RCC 7860 (cell line): ENCODE results near the gene GPR84.

ENCODE experiments used
- DNase-seq: peaks from one replicate; pipeline ENCODE4 v3.0.0-alpha.2; 2015; ENCODE audit warnings: low spot score
- FAIRE-seq: peaks from 2 replicates; lab custom pipeline; 2012; peaks lifted over from hg19 to GRCh38; lab: Jason Lieb, UNC

GPR84 gene

DNA sequence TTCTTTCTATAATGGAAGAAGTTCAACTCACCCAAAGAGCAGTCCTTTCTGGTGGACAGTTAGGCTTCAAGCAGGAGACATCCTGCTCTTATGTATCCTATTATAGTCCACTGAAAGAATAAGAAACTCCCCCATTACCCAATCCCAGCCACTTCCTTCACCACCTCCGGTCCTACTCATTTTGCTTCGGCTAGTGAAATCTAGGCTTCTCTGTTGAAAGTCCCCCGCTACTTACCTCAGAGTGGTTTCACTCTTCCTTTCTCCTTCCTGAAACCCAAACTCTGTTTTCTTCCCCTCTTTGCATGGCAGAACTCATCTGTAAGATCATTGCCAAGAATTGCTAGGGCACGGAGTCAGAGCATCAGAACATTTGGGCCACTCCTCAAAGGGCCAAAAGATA is at the start of gene GPR84:
Gene GPR84, minus strand, starts transcription at position 74 of the 400 bp plus-strand sequence. CDS start 635 bp downstream, outside the sequence.
- DNase-seq (no peak), FAIRE-seq (no peak)

GRCh38 chr12:54413284-54414190 is 49.3 kb upstream of the GPR84 start:
- DNase-seq = no peak
- no peak for FAIRE-seq

GRCh38 chr12:54412786-54413185 is 48.5 kb upstream of the GPR84 start:
- FAIRE-seq (no peak), DNase-seq (no peak)

DNA sequence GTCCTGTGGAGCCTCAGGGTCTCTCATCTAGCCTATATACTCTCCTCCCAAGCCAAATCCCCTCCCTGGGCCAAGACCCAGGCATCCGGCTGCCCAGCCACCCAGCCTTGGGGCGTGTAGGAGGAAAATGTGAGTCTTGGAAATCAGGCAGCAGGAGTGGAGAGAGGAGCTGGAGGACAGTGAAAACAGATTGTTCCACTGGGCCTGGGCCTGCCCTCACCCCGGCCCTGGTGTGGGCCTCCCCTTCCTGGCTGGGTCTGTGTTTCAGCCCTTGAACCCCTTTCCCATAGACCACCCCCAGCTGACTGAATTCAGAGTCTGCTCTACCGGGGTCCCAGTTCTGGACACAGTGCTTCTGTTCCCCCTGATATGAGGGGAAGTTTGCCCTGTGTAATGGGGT is 48.1 kb upstream of the GPR84 start:
- no peak for DNase-seq
- FAIRE-seq = no peak

- peak; percentile 82 for FAIRE-seq
- peak; percentile 94 for DNase-seq
Observed at GRCh38 chr12:54411391-54412241, 47.3 kb upstream of the GPR84 start.

DNA sequence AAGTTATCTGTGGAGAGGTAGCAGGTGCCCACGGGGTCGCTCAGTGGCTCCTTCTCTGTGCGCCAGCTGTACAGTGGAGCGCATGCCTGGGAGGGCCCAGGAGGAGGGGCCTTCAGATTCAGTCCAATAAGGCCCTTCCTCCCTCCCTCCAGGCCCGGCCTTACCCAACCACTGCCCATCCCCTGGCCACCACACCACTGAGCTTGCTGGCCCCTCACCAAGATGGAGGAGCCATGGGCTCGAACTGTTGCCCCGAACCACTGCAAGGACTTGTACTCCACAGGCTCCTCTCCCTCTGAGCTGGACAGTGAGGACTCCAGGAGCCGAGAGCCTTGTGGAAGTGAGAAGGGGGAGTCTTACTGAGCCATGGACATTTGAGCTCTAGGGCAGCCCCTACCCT is 45.0 kb upstream of the GPR84 start:
- FAIRE-seq = no peak
- no peak for DNase-seq

DNA sequence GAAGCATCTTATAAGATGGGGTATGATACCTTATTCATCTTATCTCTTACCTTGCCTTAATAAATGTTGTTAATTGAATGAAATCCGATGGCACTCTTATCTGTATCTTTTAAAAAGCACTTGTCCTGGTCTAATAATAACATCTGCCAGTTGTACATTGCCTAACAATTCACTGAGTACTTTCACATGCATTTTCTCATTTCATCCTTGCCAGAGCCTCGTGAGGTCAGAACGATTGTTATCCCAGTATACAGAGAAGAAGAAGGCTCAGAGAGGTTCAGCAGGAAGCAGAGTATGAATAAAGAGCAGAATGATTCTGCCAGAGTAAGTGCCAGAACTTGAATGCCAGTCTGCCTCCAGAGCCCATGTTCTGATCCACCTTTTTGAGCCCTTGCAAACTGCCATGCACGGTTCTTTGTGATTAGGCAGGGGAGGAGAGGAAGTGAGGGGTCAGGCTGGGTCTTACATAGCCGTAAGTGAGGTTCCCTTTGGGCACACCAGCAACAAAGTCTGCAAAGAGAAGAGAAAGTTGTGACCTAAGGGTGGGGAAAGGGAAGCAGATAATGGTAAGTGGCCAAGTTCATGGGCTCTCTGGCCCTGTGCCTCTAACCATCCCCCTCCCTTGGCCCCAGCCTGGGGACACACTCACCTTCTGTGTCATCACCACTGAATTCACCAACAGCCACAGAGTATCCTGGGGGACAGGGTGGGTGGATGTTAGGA is 43.1 kb upstream of the GPR84 start:
- DNase-seq (no peak), FAIRE-seq (no peak)

DNA sequence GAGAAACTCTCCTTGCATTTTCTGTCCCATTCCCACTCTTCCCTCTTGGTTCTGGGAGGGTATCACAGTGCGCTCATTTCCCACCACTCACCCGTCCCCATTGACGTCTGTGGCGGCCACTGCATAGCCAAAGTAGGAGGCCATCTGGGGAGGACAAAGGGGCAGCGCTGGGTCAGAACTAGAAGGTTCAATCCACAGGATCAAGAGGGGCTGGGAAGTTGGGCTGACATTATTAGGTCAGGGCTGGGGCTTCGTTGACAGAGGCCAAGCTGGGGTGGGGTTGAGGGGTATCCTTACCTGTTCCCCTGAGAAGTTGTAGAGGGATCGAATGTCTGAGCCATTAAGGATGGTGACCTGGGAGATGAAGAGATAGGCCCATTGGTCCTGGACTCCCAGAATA is 41.3 kb upstream of the GPR84 start:
- no peak for DNase-seq
- FAIRE-seq = no peak

DNA sequence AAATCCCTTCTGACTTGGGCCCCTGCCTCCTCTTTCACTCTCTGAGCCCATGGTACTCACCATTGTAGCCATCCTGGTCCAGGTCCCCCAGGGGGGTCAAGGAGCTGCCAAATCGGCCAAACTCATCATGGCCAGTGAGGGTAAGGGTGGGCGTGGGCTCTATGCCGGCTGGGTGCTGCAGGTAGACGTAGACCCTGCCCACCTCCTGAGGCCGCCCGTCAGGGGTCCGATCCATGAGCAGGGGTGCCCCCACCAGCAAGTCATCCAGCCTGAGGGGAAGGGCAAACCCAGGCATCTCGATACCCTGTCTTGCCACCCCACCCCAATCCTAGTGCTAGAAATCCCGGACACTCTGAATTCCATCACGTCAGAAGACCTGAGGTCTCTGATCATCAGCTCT is 40.8 kb upstream of the GPR84 start:
- FAIRE-seq (no peak), DNase-seq (no peak)

DNA sequence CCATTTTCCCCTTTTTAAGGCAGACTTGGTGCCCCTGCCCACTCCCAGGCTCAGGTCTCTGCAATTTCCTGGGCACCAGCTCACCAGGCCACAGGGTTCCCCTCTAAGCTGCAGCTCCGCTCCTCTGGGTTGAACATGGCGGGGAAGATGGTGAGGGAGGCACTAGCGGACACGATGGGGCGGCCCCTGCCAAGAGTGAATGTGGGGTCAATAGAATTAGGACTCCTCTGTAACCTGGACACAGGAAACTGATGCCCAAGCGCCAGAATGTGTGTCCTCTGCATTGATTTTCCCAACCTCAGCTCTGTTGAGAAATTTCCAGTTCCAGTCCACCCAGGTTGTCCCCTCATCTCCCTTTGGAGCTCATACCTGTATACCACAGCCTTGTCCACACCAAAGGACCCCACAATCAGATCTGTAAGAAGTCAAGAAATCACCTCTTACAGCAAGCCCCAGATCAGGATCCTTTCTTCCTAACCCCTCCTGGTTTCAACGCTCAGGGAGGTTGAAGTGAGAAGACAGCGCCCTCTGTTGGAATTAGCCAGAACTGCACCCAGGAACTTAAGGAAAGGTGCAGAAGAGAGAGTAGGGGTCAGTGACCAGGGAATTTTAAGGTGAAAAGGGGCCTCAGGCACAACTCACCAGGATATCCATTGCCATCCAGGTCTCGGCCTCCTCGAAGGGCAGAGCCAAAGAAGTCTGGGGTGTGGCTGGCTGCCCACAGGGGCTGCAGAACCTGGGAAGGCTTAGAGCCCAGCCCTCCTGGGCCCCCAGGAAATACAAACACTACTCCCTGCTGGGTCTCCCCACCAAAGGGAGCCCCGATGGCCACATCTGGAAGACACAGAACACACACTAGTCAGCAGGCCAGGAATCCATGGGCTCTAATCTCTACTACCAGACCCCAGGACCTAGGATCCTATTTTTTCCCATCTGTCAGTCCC is 40.0 kb upstream of the GPR84 start:
- DNase-seq = no peak
- no peak for FAIRE-seq

DNA sequence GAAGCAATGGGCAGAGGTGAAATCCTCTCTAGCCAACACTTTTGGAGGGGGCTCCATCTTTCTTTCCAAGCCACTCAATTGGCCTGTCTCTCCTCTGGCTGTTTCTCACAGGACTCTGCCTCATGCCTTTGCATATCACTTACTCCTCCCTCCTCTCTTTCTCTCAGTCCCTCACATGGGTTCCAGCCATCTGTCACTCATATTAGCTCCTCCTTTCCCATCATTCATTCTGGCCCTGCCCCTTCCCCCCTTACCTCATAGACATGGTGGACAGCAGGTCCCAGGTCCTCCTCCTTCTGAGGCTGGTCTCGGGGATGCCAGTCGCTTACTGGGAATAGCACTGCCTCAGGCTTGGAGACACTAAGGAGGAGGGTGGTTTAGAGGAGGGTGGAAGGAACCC is 36.8 kb upstream of the GPR84 start:
- DNase-seq (no peak), FAIRE-seq (no peak)

DNA sequence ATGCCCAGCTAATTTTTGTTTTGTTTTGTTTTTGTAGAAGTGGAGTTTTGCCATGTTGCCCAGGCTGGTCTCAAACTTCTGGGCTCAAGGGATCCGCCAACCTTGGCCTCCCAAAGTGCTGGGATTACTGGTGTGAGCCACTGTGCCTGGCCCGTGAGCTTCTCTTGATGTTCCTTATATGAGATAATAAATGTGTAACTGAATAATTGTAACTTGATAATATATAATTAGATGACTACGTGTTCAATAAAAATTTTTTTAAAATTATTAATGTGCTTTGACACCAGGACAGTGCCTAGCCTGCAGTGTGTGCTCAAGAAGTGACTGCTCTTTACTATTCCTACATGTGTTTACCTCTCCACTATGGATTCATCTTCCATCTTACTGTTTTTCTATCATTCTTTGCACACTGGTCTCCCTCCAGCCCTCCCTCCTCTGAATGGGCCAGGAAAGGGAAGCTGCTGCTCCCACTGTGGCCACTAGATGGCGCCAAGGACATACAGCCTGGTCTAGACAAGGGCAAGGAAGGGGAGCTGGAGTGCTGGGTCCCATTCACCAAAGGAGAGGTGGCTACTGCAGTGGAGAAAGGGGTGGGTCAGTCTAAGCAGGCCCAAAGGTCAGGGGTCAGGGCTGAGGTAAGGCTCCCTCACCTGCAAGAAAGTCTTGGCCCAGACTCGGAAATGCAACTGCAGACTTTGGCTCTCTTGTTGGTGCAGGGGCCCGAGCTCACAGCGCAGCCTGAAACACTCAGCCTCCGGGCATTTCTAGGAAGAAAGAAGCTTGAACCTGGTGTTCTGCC is 34.9 kb upstream of the GPR84 start:
- FAIRE-seq (no peak), DNase-seq (peak; percentile 50)

- no peak for FAIRE-seq
- DNase-seq = no peak
Observed at GRCh38 chr12:54398218-54398617, 33.9 kb upstream of the GPR84 start.

- FAIRE-seq = no peak
- DNase-seq = no peak
Observed at GRCh38 chr12:54397157-54397556, 32.9 kb upstream of the GPR84 start.

- FAIRE-seq = no peak
- no peak for DNase-seq
Observed at GRCh38 chr12:54395545-54395944, 31.3 kb upstream of the GPR84 start.

- FAIRE-seq (no peak), DNase-seq (no peak)
Observed at GRCh38 chr12:54394986-54395385, 30.7 kb upstream of the GPR84 start.

DNA sequence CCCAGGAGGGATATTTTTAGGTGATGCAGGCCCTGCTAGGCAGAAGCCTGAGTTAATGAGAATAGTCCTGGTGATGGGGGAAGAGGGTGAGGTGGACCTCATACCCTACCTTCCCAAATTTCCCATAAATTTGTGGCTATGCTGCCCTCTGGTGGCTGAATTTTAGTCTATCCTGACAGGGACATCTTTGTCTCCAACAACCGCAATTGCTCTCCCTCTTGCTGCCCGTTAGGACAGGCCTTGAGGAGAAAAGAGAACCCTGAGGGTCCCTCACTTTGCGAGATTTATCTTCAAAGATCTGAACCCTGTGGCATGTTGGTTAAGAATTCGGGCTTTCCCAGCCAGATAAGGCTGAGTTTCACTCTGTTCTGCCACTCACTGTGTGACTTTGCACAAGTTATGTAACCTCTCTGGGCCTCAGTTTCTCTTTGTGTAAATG is 30.0 kb upstream of the GPR84 start:
- peak; percentile 6 for DNase-seq
- FAIRE-seq = no peak

DNA sequence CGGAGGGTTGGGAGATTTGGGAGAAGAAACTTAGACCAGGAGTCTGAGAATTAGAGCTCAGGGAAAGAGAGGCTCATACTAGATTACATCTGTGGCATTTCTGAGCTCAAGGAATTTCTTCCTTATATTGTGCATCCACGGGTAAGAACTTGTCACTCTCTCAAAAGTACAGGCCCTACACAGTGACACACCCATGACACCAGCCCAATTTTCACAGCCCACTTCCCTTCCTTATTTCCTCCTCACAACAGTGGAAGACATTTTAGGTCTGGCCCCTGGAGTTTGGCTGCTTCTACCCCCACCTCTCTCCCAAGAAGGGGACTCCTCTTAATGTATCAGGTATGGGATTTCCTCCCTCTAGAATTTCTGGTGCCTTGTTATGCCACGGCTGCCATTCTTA is 29.5 kb upstream of the GPR84 start:
- FAIRE-seq = no peak
- DNase-seq = no peak

DNA sequence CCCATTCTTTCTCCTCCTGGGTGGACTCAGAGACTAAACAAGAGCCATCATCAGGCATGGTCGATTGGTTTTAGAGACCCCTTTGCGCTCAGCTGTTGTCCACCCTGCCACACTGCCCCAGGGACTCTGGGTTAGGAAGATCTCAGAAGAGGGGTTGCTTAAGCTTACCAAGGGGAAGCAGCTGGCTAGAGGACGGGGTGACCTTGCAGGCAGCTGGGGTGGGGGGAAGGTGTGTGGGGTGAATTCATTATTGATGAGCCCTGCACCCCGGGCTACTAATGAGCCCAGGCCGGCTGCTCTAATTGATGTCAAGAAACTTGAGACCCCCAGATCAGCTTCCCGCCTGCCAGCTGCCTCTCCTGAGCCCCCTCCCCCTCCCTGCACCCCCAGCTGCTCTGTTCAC is 28.9 kb upstream of the GPR84 start:
- FAIRE-seq (no peak), DNase-seq (no peak)
